DMS79 treated with DMSO at 0.1 percent for 48 hours (cell line): ENCODE data around the gene GNB1.
"Not testable (repeated sequence)": the region's sequence is repeated elsewhere in the genome, so short reads cannot be mapped to it uniquely, and the experiment has no call there.

Source experiments
- DNase-seq: peaks from one replicate; lab custom pipeline; 2025; lab: John Stamatoyannopoulos, UW

The GNB1 gene

DNA sequence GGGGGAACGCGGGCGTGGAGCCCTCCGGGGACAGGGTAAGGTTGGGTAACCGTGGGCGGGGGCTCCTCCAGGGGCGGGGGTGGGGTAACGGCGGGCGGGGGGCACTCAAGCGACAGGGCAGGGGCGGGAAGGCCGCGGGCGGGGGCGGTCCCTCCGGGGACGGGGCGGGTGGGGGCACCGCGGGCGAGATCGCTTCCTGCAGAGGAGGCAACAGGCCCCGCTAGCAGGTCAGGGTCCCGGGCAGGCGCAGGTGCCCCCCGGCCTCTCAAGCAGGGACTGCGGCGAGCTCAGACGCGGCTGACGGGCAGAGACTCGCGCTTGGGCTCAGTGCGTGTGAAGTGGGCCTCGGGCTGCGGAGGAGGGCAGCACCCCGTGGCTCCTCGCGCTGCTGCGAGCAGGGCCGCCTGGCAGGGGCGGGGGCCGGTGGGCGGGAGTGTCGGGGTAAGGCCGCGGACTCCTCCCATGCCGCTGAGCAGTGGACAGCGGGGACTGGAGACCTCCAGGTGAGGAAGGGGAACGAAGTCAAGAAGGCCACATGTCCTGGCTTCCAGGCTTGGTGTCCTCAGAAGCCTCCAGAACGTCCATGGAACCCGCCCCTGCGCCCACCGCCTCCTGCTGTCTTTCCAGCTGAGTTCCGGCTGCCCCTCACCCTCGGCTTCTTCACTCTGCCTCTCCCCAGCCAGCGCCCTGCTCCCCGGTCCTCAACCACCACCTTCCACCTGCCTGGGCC lies 627 bp upstream of the GNB1 start:
- peak; percentile 80 for DNase-seq

DNA sequence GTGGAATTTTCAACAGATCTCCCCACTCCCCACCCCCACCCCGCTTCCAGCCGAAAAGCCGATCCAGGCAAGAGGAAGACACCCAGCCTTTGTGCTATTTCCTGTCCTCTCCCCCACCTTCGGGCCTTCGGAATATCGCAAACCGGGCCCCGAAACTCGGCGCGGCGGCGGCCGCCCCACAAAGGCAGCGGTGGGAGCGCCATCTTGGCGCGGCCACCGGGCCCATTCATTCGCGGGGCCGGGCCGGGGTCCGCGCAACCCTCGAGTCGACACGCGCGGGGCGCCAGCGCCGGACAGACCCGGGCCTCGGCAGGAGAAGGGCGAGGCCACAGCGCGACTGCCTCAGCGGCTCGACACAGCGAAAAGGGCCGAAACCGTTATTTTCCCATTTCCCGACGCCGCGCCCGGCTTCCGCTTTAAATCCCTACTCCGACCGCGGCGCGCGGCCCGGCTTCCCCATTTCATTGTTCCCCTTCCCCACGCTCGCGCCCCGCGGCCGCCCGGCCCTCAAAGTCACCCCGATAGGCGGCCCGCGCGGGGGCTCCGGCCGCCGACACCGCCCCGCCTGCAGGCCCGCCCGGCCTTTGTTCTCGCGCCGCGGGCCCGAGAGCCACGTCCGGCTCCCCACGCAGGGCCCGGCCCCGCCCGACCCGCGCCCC lies 911 bp downstream of the GNB1 start:
- DNase-seq, result peak; percentile 9

DNA sequence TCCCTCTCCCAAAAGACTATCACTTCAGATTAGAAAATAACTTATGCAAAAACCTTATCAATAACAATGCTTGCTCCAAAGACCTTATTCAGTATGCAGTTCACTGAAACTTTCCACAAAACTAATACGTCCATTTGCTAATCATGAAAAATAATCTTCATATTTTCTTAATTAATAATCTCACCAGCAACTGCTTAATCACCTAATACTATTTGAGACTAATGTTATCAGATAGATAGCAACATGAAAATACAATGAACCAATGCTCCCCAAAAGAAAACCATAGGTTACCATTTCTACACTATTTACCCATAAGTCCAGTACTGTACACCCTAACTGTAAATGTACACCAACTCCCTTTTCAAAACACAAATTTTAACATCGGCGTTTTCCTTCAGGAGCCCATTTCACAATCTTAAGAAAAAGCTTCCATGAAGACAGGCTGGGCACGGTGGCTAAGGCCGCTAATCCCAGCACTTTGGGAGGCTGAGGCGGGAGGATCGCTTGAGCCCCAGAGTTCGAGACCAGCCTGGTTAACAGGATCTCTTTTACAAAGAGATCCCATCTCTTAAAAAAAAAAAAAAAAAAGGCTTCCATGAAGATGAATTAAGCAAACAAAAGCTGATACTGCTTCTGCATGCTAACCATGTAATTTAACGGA lies 1.7 kb downstream of the GNB1 start:
- DNase-seq, result peak; percentile 9

DNA sequence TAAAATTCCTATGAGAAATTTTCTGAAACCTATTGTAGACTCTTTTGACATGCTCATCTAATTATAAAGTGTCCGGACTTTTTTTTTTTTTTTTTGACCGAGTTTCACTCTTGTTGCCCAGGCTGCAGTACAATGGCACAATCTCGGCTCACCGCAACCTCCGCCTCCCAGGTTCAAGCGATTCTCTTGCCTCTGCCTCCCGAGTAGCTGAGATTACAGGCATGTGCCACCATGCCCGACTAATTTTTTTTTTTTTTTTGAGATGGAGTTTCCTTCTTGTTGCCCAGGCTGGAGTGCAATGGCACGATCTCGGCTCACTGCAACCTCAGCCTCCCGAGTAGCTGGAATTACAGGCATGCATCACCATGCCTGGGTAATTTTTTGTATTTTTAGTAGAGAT lies 7.0 kb downstream of the GNB1 start:
- DNase-seq, result not testable (repeated sequence)

- DNase-seq, result no peak
Observed at GRCh38 chr1:1883092-1883873, 7.6 kb downstream of the GNB1 start.

DNA sequence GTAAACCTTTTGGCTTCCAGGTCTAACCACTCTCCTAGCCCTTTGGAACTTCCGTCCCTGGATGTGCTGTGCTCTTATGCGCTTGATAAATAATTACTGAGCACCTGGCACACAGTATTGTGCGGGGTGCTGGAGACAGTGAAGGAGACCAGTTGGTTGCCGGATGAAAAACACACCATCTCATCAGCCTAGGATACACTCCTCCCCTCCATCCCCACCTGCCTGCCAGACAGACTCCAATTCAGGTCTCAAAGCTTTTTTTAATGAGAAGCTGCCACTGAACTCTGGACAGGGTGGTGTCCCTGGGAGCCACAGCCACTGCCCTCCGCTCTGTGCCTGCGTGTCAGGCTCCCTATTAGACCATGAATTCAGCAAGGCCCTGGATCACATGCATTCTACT lies 9.2 kb downstream of the GNB1 start:
- no peak for DNase-seq

DNA sequence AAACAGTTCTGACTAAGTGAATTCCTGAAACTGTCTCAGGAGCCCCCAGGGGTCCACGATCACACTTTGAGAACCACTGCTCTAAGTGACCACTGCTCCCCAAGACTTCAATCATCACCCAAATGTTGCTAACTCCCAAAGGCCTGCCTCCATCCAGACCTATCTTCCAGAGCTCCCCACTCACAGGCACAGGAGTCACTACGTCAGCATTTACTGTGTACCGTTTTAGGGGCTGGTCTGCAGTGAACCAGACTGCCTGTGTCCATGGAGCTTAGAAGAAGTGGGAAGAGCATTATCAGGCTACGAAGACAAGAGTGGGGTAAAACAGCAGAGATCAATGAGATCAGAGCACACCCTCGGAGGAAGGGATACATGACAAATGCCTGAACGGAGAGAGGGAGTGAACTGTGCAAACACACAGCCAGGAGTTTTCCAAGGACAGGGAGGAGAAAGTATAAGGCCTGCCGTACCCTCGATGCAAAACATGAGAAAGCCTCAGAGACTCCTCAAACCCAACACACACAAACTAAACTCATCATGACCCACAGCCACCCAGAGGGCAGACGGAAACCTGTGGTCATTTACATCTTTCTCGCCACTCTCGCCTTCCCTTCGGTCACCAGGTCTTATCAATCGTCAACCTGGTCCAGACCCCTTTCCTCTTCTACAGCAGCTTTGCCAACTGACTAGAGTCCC lies 10.1 kb downstream of the GNB1 start:
- no peak for DNase-seq

DNA sequence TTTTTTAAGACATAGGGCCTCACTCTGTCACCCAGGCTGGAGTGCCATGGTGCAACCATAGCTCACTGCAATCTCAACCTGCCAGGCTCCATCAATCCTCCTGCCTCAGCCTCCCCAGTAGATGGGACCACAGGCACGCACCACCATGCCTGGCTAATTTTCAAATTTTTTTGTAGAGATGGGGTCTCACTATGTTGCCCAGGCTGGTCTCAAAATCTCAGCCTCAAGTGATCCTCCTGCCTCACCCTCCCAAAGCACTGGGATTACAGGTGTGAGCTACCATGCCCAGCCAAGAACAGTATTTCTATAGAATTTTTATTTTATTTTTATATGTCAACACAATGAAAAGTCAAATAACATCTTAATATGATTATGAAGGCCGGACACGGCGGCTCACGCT lies 10.9 kb downstream of the GNB1 start:
- no peak for DNase-seq

DNA sequence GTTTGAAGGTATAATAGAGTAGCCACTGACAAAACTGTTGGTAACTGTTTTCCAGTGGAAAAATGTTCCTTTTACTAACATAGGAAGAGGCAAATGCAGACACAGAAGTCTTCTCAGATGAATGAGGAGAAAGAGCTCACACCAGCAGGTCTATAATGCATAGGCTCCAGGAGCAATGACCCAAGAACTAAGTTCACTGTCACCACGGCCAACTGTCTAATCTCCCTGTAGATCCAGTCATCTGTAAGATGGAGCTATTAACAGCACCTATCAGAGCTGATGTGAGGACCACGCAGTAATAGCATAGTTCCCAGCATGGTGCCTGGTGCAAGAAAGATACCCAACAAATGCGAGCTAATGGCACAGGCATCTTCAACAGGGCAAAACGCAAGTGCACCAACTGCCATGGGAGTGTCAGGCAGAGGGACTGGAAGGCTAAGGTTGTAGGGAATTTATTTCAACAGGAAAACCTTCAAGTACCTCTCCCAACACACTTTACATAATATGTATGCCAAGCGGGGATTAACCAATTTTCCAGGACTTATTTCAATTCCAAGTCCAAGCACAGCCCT lies 12.9 kb downstream of the GNB1 start:
- no peak for DNase-seq

DNA sequence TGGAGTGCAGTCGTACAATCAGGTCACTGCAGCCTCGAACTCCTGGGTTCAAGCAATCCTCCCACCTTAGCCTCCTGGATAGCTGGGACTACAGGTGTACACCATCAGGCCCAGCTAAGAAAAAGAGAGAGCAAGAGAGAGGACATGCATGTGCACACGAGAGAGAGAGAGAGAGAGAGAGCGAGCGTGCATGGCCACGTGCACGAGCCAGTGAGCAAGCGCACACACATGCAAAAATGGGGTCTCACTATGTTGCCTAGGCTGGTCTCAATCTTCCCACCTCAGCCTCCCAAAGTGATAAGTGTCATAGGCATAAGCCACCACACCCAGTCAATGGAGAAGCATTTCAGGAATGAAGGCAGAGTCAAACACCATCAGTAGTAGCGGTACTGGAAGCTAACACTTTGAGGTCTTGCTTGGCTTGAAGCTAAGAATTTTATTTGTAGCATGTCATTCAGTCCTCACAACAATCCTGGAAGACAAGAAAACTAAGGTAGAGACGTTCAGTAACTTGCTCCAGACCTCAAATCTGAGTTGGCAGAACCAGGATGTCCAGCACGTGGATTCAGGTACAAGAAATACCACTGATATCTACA lies 14.5 kb downstream of the GNB1 start:
- DNase-seq, result no peak

- no peak for DNase-seq
Observed at GRCh38 chr1:1875932-1876331, 15.0 kb downstream of the GNB1 start.

DNA sequence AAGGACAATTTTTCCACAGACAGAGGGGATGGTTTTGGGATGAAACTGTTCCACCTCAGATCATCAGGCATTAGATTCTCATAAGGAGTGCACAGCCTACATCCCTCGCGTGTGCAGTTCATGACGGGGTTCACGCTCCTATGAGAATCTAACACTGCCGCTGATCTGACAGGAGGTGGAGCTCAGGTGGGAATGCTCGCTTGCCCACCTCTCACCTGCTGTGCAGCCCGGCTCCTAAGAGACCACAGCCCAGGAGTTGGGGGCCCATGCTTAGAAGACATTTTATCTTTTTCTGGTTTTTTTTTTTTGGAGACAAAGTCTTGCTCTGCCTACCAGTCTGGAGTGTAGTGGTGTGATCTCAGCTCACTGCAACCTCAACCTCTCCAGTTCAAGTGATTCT lies 16.0 kb downstream of the GNB1 start:
- no peak for DNase-seq

DNA sequence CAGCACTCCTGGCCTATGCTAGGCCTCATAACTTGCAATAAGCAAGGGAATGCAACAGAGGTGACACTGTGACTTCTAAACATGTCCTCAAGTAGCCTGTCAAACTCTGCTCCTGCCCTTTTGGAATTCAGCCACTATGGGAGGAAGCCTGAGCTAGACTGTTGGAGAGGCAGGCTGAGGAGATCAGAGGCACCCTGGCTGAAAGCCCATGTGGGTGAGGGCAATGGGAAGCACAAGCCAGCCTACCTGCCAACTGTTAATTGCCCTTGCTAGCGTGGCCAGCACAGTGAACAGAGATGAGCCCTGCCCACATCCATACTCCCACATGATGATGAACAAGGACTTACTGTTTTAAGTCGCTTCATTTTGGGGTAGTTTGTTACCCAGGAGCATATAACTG lies 17.7 kb downstream of the GNB1 start:
- no peak for DNase-seq

- no peak for DNase-seq
Observed at GRCh38 chr1:1872329-1872994, 18.4 kb downstream of the GNB1 start.

- DNase-seq, result no peak
Observed at GRCh38 chr1:1869469-1869868, 21.4 kb downstream of the GNB1 start.

DNA sequence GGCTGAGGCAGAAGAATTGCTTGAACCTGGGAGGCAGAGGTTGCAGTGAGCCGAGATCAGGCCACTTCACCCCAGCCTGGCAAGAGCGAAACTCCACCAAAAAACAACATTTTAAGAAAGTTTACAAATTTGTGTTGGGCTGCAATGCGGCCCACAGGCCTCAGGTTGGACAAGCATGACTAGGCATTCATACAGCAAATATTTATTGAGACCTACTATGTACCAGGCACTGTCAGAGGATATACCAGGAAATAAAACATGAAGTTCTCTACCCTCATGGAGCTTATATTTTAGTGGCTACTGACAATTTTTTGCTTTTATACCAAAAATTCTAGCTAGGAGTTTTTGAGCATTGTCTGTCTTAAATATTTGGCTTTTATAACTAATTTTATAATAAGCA lies 23.7 kb downstream of the GNB1 start:
- no peak for DNase-seq

GRCh38 chr1:1862905-1863547 lies 27.9 kb downstream of the GNB1 start:
- no peak for DNase-seq

GRCh38 chr1:1861761-1862310 lies 29.1 kb downstream of the GNB1 start:
- DNase-seq, result not testable (repeated sequence)

GRCh38 chr1:1861339-1861730 lies 29.6 kb downstream of the GNB1 start:
- DNase-seq, result no peak
